Measurements from ENCODE around the gene MED29.

Gene MED29, protein sequence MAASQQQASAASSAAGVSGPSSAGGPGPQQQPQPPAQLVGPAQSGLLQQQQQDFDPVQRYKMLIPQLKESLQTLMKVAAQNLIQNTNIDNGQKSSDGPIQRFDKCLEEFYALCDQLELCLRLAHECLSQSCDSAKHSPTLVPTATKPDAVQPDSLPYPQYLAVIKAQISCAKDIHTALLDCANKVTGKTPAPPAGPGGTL

GRCh38 chr19:39390751-39391437 lies at the start of gene MED29, which contains the start of gene PAF1:
Gene MED29, plus strand, starts transcription at chr19:39391378. Its CDS starts 45 bp downstream, at chr19:39391423.
Gene PAF1, minus strand, starts transcription at chr19:39391106. Its CDS starts 242 bp downstream, at chr19:39390864.
- DNase-seq (ENCODE audit: extremely low read depth in 1 of 2, low read depth in 1 of 2): peak; percentile 85 to 93

DNA sequence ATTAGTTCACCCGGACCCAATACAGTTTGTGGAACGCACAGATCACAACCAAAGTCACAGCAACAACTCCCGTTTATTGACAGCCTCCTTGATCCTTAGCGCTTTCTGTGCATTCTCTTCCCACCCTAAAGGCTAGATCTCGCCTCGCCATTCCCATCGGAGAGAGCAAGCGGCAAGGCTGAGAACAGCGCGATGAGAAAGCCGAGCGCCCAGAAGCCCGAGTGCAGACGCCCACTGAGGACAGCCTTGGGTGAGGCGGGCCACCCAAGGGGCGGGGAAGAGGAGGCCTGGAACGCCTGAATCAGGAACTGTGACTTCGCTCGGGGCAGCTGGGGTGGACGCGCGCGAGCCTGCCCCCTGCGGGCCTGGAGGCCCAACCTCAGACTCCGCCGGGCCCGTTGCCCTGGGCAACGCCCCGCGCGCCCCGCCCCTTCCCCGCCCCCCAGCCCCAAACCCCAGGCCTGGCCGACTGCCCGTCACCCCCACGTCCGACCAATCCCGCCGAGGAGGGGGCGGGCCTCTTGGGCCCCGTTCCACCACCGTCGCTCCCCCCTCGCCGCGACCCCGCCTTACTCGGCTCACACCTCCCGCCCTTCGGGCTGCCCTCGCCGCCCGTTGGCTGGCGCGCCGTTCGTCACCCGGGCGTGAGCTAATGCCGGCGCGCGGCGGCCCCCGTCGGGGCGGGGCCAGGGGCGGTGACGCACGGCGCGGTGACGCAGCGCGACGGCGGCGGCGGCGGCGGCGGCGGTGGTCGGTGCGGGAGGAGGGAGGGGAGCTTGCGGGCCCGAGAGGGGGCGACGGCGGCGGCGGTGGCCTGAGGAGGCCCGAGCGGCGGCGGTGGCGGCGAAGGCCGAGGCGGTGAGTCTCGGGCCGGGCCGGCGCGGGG lies 49.2 kb upstream of the MED29 start, which contains the start of gene SAMD4B:
Gene SAMD4B, plus strand, starts transcription at position 703 of the 886 bp plus-strand sequence. CDS start 14,473 bp downstream, outside the sequence.
- DNase-seq (ENCODE audit: extremely low read depth in 1 of 2, low read depth in 1 of 2): peak; percentile 95 to 99

GRCh38 chr19:39342647-39343305 lies 48.4 kb upstream of the MED29 start:
- DNase-seq (ENCODE audit: extremely low read depth in 1 of 2, low read depth in 1 of 2): no peak

GRCh38 chr19:39345956-39346355 lies 45.2 kb upstream of the MED29 start:
- no peak for DNase-seq (ENCODE audit: extremely low read depth in 1 of 2, low read depth in 1 of 2)

DNA sequence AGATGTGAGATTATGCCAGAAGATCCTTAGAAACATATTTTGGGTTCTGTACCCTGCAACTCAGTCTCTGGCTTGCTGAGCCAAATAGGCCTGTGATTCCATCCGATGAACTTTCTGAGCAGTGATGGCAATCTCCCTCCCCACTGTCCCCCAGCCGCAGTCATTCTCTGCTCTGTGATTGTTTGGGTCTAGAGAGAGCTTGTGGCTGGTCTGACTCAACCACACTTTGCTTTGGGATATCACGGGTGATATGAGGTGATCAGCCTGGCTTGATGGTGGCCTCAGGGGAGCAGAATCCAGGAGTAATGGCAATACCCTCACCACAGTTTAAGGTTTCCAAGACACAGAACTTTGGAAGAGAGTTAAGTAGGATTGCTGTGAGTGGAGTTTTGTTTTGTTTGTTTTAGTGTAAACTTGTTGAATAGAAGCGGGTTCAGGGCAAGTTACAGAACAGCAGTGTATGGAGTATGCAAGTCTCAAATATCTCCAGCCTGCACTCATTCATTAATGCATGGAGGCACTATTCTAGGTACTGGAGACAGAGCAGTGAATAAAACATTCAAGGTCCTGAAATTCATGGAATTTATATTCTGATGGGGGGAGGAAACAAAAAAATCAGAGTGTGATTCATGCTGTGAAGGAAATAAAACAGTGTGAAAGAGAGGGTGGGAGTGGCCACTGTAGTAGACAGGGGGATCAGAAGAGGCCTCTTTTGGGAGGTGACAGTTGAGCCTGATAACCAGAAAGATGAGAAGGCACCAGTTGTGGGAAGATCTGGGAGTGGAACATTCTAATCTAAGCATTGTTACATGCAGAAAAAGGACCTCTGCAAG lies 43.6 kb upstream of the MED29 start:
- DNase-seq (ENCODE audit: extremely low read depth in 1 of 2, low read depth in 1 of 2): no peak

- DNase-seq (ENCODE audit: extremely low read depth in 1 of 2, low read depth in 1 of 2): no peak
Measured at GRCh38 chr19:39349326-39349725, 41.9 kb upstream of the MED29 start.

GRCh38 chr19:39350156-39350555 lies 41.0 kb upstream of the MED29 start:
- DNase-seq (ENCODE audit: extremely low read depth in 1 of 2, low read depth in 1 of 2): no peak

DNA sequence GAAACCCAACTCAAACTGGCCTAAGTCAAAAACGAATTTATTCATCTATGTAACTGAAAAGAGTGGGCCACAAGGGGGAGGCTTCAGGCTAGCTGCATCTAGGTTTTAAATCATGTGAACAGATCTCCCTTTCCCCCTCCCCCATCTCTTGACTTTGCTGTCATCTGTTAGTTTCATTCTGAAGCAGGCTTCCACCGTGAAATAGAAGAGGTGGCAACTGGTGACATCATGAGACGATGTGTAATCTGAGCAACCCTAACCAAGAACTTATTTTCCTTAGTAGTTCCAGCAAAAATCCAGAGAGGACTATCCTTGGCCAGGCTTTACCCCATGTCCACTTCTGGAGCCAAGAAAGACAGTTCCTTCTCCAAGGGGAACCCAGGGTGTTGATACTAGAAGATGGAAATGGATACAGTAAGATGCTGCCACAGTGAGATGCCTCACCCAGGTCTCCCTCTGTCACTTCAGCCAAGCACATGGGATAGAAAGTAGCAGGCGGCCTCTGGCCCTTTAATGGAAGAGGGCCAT lies 39.6 kb upstream of the MED29 start:
- no peak for DNase-seq (ENCODE audit: extremely low read depth in 1 of 2, low read depth in 1 of 2)

GRCh38 chr19:39352381-39353255 lies 38.6 kb upstream of the MED29 start:
- DNase-seq (ENCODE audit: extremely low read depth in 1 of 2, low read depth in 1 of 2): no peak

DNA sequence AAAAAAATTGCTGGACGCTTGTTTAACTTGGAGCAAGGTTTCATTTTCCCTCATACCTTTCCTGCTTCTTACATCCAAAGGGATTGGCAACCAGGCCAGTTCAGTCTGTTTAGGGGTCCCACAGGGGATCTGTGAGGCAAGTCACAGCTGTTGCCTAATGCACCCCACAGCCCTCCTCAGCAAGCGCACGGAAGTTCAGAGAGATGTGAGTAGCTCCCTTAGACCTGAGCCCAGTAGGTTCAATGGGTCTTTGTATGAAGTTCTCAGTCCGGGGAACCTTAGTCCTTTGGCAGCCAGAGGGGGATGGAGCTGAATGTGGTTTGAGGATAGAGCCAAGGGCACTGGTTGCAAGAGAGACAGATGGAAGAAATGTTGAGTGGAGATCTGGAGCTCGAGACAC lies 35.9 kb upstream of the MED29 start:
- DNase-seq (ENCODE audit: extremely low read depth in 1 of 2, low read depth in 1 of 2): no peak

- DNase-seq (ENCODE audit: extremely low read depth in 1 of 2, low read depth in 1 of 2): no peak
Measured at GRCh38 chr19:39356073-39356472, 35.1 kb upstream of the MED29 start.

GRCh38 chr19:39356647-39357046 lies 34.5 kb upstream of the MED29 start:
- no peak for DNase-seq (ENCODE audit: extremely low read depth in 1 of 2, low read depth in 1 of 2)

DNA sequence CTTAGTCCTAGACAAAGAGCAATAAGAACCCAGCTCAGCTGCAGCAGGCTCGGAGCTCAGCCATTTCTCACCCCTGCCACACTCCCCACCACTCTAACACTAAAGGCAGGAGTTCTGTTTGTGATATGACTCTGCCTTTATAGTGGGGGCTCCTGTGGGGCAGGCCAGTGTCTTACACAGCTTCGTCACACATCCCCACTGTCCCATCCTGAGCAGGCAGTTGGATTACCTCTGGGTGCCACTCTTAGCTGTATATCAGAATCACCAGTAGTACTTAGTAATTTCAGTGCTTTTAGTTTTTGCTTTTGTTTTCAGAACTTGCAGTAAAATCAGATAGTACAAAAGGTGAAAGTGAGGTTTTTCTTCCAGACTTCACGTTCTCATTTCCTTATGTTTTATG lies 32.2 kb upstream of the MED29 start:
- no peak for DNase-seq (ENCODE audit: extremely low read depth in 1 of 2, low read depth in 1 of 2)

- no peak for DNase-seq (ENCODE audit: extremely low read depth in 1 of 2, low read depth in 1 of 2)
Measured at GRCh38 chr19:39360599-39360998, 30.6 kb upstream of the MED29 start.

DNA sequence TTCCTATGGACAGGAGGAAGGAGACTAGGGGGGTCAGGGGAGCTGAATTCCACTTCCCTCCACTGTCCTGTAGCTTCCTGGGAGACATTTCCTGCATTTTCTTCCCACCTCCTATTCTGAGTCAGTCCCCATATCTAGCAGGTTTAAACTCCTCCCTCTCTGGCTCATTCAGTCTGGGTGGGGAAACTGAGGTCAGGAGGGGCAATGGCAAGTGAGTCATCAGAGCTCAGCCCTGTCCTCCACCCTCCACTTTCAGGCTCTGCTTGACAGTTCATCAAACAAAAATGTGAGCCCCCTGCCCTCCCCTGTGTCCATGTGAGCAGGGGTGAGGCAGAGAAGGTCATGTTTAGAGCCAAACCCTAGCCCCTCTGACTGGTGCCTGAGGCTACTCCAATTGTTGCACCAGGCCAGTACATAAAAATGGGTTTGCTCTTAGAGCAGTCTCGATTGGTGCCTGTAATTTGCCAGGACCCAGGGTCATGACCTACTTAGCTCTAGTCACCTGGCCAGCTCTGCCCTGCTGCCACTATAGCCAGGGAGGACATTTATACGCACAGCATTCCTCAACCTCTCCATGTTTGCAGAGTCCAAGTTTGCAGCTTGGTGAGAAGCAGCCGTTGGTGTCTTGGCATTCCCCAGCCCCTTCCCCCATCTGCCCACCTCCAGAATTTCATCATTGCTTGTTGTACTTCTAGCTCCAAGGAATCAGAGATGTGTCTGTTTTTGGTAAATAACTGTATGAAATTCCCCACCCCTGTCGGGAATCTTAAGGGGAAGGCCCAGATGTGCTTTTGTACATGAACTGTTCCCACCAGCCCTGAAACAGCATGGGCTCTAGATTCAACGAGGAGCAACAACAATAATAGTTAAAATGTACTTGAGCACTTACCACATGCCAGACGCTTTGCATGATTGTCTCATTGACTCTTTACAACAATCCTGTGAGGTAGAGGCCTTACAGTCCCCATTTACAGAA lies 28.2 kb upstream of the MED29 start:
- DNase-seq (ENCODE audit: extremely low read depth in 1 of 2, low read depth in 1 of 2): no peak

DNA sequence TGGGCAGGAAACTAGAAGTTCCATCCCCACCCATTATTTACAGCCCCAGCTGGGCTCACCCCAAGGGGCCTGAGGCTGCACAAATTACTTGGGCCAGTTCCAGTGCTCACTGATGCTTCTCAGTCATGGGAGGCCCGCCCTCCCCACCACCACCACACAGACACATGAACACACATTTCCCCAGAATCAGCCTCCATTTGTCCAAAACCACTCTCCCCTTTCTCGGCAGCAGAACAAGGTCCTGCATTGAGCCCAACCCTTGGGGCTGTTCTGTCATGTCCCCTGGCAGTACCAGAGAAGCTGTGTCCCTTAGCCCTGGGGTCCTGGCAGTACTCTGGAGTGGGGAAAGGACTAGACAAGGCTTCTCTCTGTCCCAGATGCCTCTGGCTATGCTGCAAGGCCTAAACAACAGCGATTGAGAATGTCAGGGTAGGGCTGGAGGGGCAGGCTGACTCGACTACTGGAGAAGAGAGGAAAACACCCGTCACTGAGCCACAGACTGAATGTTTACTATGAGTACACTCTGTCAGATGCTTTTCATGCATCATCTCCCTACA lies 27.2 kb upstream of the MED29 start:
- DNase-seq (ENCODE audit: extremely low read depth in 1 of 2, low read depth in 1 of 2): no peak

- no peak for DNase-seq (ENCODE audit: extremely low read depth in 1 of 2, low read depth in 1 of 2)
Measured at GRCh38 chr19:39365531-39365930, 25.6 kb upstream of the MED29 start.

Measured in activated CD8-positive, alpha-beta memory T cell treated with anti-CD3 and anti-CD28 coated beads for 1 hour (primary cell).